Vagina (tissue), 2 donors: ENCODE results near the gene USP17L25.
"Not testable (repeated sequence)": the region's sequence is repeated elsewhere in the genome, so short reads cannot be mapped to it uniquely, and the experiment has no call there.

Experiments used
- CTCF ChIP-seq, 3 experiments: fragments of 450-650 bp in 2 of 3; fragments of 200-600 bp in 1 of 3; sonication (generic) in 1 of 3; IDR thresholded peaks; one replicate each; pipeline ENCODE4 v1.5.1; 2017 to 2019; ENCODE audit warnings: antibody characterized with exemption in 3 of 3, mild to moderate bottlenecking in 2 of 3, moderate library complexity in 2 of 3
- POLR2A ChIP-seq, 2 donors: fragments of 450-650 bp; IDR thresholded peaks; one replicate each; pipeline ENCODE4 v1.6.1; 2017; ENCODE audit warnings: antibody characterized with exemption in 2 of 2, mild to moderate bottlenecking in 2 of 2, moderate library complexity in 2 of 2
- POLR2AphosphoS5 ChIP-seq, 2 donors: sonication (generic); formaldehyde crosslinking; IDR thresholded peaks; one replicate each; pipeline ENCODE4 v1.9.0; 2017; ENCODE audit warnings: antibody characterized with exemption in 2 of 2, mild to moderate bottlenecking in 2 of 2, low read depth in 1 of 2; ENCODE audit not compliant: insufficient read depth in 1 of 2

GRCh38 chr4:9348593-9348992 is 18.9 kb downstream of the USP17L25 start, which contains the start of gene USP17L28:
- not testable (repeated sequence) for TF ChIP-seq CTCF (IDR thresholded peaks at IDR 0.05); POLR2A (IDR thresholded peaks at IDR 0.05); POLR2AphosphoS5 (IDR thresholded peaks at IDR 0.05; ENCODE audit: insufficient read depth in 1 of 2, low read depth in 1 of 2)
